HG03045 (cell line): ENCODE results near the gene LAMA4.
A peak's percentile ranks its signal among the peaks of the same experiment; 100 is the strongest.

ENCODE experiments used
- ATAC-seq: cut with Tn5 transposase; IDR thresholded peaks from one replicate; pipeline ENCODE4 v1.9.1; 2021; ENCODE audit warnings: mild to moderate bottlenecking, moderate library complexity; ENCODE audit not compliant: unreplicated experiment

Gene LAMA4

GRCh38 chr6:112191509-112192020 lies 62.8 kb downstream of the LAMA4 start:
- no peak for ATAC-seq

- no peak for ATAC-seq
Measured at GRCh38 chr6:112190164-112190563, 64.2 kb downstream of the LAMA4 start.

GRCh38 chr6:112189494-112189893 lies 64.9 kb downstream of the LAMA4 start:
- no peak for ATAC-seq

GRCh38 chr6:112188906-112189305 lies 65.5 kb downstream of the LAMA4 start:
- no peak for ATAC-seq

- ATAC-seq = no peak
Measured at GRCh38 chr6:112187736-112188135, 66.6 kb downstream of the LAMA4 start.

GRCh38 chr6:112184951-112185350 lies 69.4 kb downstream of the LAMA4 start:
- no peak for ATAC-seq

GRCh38 chr6:112183271-112183671 lies 71.1 kb downstream of the LAMA4 start:
- ATAC-seq = no peak

GRCh38 chr6:112181130-112181529 lies 73.2 kb downstream of the LAMA4 start:
- no peak for ATAC-seq

- ATAC-seq = no peak
Measured at GRCh38 chr6:112180095-112180820, 74.1 kb downstream of the LAMA4 start.

GRCh38 chr6:112179631-112180030 lies 74.7 kb downstream of the LAMA4 start:
- no peak for ATAC-seq

GRCh38 chr6:112178846-112179245 lies 75.5 kb downstream of the LAMA4 start:
- ATAC-seq = no peak

GRCh38 chr6:112177092-112177491 lies 77.3 kb downstream of the LAMA4 start:
- no peak for ATAC-seq

GRCh38 chr6:112176175-112176574 lies 78.2 kb downstream of the LAMA4 start:
- ATAC-seq = no peak

- no peak for ATAC-seq
Measured at GRCh38 chr6:112173221-112173804, 81.1 kb downstream of the LAMA4 start.

GRCh38 chr6:112172540-112172939 lies 81.8 kb downstream of the LAMA4 start:
- ATAC-seq = no peak

- no peak for ATAC-seq
Measured at GRCh38 chr6:112169541-112169940, 84.8 kb downstream of the LAMA4 start.

GRCh38 chr6:112163295-112164257 lies 90.8 kb downstream of the LAMA4 start:
- peak; percentile 99 for ATAC-seq

GRCh38 chr6:112160745-112161144 lies 93.6 kb downstream of the LAMA4 start:
- no peak for ATAC-seq

GRCh38 chr6:112156668-112157067 lies 97.7 kb downstream of the LAMA4 start:
- no peak for ATAC-seq

- ATAC-seq = no peak
Measured at GRCh38 chr6:112155886-112156285, 98.5 kb downstream of the LAMA4 start.

GRCh38 chr6:112154711-112155110 lies 99.7 kb downstream of the LAMA4 start:
- no peak for ATAC-seq
